ENCODE data around the gene TMEM116.

DNA sequence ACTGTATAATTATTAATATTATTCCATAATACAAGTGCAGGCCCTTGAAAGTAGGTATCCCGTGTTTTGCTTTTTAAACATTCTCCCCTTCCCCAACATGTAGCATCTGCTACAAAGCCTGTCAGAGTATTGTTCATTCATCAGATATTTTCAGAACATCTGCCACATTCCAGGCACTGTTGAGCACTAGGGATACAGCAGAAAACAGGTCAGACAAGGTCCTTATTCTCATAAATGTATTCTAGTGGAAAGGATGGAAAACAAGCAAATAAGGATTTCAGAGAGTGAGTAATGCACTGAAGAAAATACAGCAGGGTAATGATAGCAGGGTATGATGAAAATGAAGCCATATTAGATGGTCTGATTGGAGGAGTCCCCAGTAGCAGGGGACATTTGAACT lies 4.1 kb upstream of the TMEM116 start:
- TF ChIP-seq, protein P1, sequence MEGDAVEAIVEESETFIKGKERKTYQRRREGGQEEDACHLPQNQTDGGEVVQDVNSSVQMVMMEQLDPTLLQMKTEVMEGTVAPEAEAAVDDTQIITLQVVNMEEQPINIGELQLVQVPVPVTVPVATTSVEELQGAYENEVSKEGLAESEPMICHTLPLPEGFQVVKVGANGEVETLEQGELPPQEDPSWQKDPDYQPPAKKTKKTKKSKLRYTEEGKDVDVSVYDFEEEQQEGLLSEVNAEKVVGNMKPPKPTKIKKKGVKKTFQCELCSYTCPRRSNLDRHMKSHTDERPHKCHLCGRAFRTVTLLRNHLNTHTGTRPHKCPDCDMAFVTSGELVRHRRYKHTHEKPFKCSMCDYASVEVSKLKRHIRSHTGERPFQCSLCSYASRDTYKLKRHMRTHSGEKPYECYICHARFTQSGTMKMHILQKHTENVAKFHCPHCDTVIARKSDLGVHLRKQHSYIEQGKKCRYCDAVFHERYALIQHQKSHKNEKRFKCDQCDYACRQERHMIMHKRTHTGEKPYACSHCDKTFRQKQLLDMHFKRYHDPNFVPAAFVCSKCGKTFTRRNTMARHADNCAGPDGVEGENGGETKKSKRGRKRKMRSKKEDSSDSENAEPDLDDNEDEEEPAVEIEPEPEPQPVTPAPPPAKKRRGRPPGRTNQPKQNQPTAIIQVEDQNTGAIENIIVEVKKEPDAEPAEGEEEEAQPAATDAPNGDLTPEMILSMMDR (IDR thresholded peaks at IDR 0.05), result no peak
- TF ChIP-seq SIN3A (IDR thresholded peaks at IDR 0.05; ENCODE audit: borderline replicate concordance, insufficient read depth, low read depth, low read length), result no peak
- TF ChIP-seq POLR2AphosphoS5 (IDR thresholded peaks at IDR 0.05; ENCODE audit: low read depth, low read length), result no peak
- TF ChIP-seq, protein P2, sequence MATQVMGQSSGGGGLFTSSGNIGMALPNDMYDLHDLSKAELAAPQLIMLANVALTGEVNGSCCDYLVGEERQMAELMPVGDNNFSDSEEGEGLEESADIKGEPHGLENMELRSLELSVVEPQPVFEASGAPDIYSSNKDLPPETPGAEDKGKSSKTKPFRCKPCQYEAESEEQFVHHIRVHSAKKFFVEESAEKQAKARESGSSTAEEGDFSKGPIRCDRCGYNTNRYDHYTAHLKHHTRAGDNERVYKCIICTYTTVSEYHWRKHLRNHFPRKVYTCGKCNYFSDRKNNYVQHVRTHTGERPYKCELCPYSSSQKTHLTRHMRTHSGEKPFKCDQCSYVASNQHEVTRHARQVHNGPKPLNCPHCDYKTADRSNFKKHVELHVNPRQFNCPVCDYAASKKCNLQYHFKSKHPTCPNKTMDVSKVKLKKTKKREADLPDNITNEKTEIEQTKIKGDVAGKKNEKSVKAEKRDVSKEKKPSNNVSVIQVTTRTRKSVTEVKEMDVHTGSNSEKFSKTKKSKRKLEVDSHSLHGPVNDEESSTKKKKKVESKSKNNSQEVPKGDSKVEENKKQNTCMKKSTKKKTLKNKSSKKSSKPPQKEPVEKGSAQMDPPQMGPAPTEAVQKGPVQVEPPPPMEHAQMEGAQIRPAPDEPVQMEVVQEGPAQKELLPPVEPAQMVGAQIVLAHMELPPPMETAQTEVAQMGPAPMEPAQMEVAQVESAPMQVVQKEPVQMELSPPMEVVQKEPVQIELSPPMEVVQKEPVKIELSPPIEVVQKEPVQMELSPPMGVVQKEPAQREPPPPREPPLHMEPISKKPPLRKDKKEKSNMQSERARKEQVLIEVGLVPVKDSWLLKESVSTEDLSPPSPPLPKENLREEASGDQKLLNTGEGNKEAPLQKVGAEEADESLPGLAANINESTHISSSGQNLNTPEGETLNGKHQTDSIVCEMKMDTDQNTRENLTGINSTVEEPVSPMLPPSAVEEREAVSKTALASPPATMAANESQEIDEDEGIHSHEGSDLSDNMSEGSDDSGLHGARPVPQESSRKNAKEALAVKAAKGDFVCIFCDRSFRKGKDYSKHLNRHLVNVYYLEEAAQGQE (IDR thresholded peaks at IDR 0.05; ENCODE audit: insufficient read depth in 1 of 2, low read depth in 2 of 2, low read length in 1 of 2), result no peak
- no peak for TF ChIP-seq TCF7L2 (IDR thresholded peaks at IDR 0.05; ENCODE audit: low read depth, low read length)
